Measurements from ENCODE around the gene RFNG. TPM values are rescaled to one million over a fixed set of nuclear protein-coding genes. Genes with fewer than 3 reads are reported as not detected.

The RFNG gene
- total RNA-seq, 2 donors from 2014 or later: 39.9 to 45.3 TPM

GRCh38 chr17:82035956-82036633 lies 15.5 kb downstream of the RFNG start:
- no peak for DNase-seq (ENCODE audit: low spot score)
- Histone ChIP-seq H3K4me3 (peak overlapping the region; percentile 85), H3K9me3 (no peaks in the 10 kb centered on the region), H3K36me3 (no peaks in the 10 kb centered on the region), H3K27ac (peak overlapping the region; percentile 95), H3K4me1 (ENCODE audit: control insufficient read depth in 1 of 2, low read depth in 2 of 2) (peaks cover 8 to 22% of the 10 kb centered on the region in 2 donors), H3K27me3 (replicated peaks; ENCODE audit: insufficient read depth) (no peaks in the 10 kb centered on the region)
- ATAC-seq (ENCODE audit: insufficient number of reproducible peaks, low FRiP score, low read depth): no peak
- TF ChIP-seq, protein P1, sequence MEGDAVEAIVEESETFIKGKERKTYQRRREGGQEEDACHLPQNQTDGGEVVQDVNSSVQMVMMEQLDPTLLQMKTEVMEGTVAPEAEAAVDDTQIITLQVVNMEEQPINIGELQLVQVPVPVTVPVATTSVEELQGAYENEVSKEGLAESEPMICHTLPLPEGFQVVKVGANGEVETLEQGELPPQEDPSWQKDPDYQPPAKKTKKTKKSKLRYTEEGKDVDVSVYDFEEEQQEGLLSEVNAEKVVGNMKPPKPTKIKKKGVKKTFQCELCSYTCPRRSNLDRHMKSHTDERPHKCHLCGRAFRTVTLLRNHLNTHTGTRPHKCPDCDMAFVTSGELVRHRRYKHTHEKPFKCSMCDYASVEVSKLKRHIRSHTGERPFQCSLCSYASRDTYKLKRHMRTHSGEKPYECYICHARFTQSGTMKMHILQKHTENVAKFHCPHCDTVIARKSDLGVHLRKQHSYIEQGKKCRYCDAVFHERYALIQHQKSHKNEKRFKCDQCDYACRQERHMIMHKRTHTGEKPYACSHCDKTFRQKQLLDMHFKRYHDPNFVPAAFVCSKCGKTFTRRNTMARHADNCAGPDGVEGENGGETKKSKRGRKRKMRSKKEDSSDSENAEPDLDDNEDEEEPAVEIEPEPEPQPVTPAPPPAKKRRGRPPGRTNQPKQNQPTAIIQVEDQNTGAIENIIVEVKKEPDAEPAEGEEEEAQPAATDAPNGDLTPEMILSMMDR (IDR thresholded peaks at IDR 0.05): no peak

DNA sequence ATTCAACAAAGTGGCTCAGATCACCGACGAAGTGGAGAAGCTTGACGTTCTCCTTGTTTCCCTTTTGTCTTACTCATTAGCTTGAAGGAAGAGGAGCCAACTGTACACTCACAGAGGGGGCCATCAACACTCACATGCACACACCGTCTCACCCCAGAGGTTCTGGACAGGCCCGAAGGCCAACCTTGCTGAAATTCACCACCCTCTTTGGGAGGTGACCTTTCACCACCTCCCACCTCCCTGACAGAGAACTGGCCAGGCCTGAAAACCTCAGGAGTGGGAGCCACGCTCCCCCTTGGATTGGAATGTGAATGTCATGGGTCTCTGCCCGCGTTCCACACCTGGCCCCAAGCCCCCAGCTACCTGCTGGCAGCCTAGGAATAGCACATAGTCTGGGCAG lies 16.1 kb downstream of the RFNG start:
- H3K27ac ChIP-seq: no peak overlapping the region
- H3K36me3 ChIP-seq: no peaks in the 10 kb centered on the region

DNA sequence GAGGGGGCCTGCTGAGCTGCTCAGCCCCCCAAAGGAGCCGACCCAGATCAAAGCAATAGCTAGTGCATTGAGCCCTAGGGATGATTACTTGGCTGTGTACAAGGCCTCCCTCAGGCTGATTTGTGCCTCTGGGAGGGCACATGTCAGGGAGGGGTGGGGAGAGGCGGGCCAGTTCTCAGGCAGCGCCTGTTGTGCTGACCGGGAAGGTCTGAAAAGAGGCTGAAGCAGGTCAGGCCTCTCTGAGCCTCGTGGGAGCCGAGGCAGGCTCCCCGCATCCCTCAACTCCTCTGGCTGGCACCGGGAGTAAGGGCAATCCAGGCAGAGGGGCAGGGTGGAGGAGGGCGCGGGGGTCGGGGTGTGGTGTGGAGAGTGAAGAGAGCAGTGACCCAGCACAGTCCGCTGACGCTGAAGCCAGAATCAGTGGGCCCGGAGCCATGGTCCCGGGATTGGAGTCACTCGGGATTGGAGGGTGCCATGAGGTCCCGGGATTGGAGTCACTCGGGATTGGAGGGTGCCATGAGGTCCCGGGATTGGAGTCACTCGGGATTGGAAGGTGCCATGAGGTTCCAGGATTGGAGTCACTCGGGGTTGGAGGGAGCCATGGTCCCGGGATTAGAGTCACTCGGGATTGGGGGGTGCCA lies 17.1 kb downstream of the RFNG start:
- no peaks in the 10 kb centered on the region for H3K27me3 ChIP-seq (replicated peaks; ENCODE audit: insufficient read depth)
- H3K4me1 ChIP-seq (ENCODE audit: control insufficient read depth in 1 of 2, low read depth in 2 of 2): peaks cover 13 to 35% of the 10 kb centered on the region in 2 donors
- no peak overlapping the region for H3K4me3 ChIP-seq
- H3K27ac ChIP-seq: no peak overlapping the region
- TF ChIP-seq, protein P1 (IDR thresholded peaks at IDR 0.05): no peak
- H3K9me3 ChIP-seq: no peaks in the 10 kb centered on the region
- H3K36me3 ChIP-seq: no peaks in the 10 kb centered on the region
- no peak for ATAC-seq (ENCODE audit: insufficient number of reproducible peaks, low FRiP score, low read depth)
- no peak for DNase-seq (ENCODE audit: low spot score)

More for the DNA sequence above, 16.1 kb downstream of the RFNG start:
- no peak for ATAC-seq (ENCODE audit: insufficient number of reproducible peaks, low FRiP score, low read depth)
- DNase-seq (ENCODE audit: low spot score): no peak
- Histone ChIP-seq H3K9me3 (no peaks in the 10 kb centered on the region), H3K4me3 (no peak overlapping the region), H3K4me1 (ENCODE audit: control insufficient read depth in 1 of 2, low read depth in 2 of 2) (peaks cover 8 to 28% of the 10 kb centered on the region in 2 donors), H3K27me3 (replicated peaks; ENCODE audit: insufficient read depth) (no peaks in the 10 kb centered on the region)
- TF ChIP-seq, protein P1 (IDR thresholded peaks at IDR 0.05): no peak

- no peak for ATAC-seq (ENCODE audit: insufficient number of reproducible peaks, low FRiP score, low read depth)
- Histone ChIP-seq H3K4me1 (ENCODE audit: control insufficient read depth in 1 of 2, low read depth in 2 of 2) (peaks cover 13 to 35% of the 10 kb centered on the region in 2 donors), H3K27ac (no peak overlapping the region)
Observed at GRCh38 chr17:82033359-82034085, 18.1 kb downstream of the RFNG start.

More at GRCh38 chr17:82033359-82034085, 18.1 kb downstream of the RFNG start:
- Histone ChIP-seq H3K4me3 (no peak overlapping the region), H3K36me3 (no peaks in the 10 kb centered on the region), H3K27me3 (replicated peaks; ENCODE audit: insufficient read depth) (no peaks in the 10 kb centered on the region), H3K9me3 (no peaks in the 10 kb centered on the region)
- TF ChIP-seq, protein P1 (IDR thresholded peaks at IDR 0.05): no peak
- no peak for DNase-seq (ENCODE audit: low spot score)

Measured in thoracic aorta (tissue), 2 donors.